ENCODE results near the gene JAG1. TPM values are rescaled to one million over a fixed set of nuclear protein-coding genes. Genes with fewer than 3 reads are reported as not detected.

Gene JAG1
- total RNA-seq, 4 donors from 2014 or later = 89.6 to 182 (median 123) TPM

- WGBS, 2 donors = 50 to 55% methylated on average over 12 of the region's 12 CpGs
- TF ChIP-seq, protein P1, sequence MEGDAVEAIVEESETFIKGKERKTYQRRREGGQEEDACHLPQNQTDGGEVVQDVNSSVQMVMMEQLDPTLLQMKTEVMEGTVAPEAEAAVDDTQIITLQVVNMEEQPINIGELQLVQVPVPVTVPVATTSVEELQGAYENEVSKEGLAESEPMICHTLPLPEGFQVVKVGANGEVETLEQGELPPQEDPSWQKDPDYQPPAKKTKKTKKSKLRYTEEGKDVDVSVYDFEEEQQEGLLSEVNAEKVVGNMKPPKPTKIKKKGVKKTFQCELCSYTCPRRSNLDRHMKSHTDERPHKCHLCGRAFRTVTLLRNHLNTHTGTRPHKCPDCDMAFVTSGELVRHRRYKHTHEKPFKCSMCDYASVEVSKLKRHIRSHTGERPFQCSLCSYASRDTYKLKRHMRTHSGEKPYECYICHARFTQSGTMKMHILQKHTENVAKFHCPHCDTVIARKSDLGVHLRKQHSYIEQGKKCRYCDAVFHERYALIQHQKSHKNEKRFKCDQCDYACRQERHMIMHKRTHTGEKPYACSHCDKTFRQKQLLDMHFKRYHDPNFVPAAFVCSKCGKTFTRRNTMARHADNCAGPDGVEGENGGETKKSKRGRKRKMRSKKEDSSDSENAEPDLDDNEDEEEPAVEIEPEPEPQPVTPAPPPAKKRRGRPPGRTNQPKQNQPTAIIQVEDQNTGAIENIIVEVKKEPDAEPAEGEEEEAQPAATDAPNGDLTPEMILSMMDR (IDR thresholded peaks at IDR 0.05) = no peak
- TF ChIP-seq POLR2A (IDR thresholded peaks at IDR 0.05) = no peak
- Histone ChIP-seq H3K27ac (peak overlapping the region; percentile 74 to 99 (median 88)), H3K4me3 (peak overlapping the region in 1 of 4 donors; percentile 15), H3K27me3 (no peaks in the 10 kb centered on the region), H3K9me3 (no peaks in the 10 kb centered on the region), H3K4me1 (peaks cover 36 to 100% (median 93%) of the 10 kb centered on the region in 3 donors), H3K36me3 (peaks cover 16 to 93% (median 37%) of the 10 kb centered on the region in 3 donors)
- DNase-seq = no peak
- intact Hi-C loops (cut with DNase I) = loop anchor here (10.0 kb wide), 2 partner anchors 65 to 105 kb away; no protein-coding TSS in a partner anchor
Measured at GRCh38 chr20:10659651-10660601, 13.9 kb downstream of the JAG1 start.

DNA sequence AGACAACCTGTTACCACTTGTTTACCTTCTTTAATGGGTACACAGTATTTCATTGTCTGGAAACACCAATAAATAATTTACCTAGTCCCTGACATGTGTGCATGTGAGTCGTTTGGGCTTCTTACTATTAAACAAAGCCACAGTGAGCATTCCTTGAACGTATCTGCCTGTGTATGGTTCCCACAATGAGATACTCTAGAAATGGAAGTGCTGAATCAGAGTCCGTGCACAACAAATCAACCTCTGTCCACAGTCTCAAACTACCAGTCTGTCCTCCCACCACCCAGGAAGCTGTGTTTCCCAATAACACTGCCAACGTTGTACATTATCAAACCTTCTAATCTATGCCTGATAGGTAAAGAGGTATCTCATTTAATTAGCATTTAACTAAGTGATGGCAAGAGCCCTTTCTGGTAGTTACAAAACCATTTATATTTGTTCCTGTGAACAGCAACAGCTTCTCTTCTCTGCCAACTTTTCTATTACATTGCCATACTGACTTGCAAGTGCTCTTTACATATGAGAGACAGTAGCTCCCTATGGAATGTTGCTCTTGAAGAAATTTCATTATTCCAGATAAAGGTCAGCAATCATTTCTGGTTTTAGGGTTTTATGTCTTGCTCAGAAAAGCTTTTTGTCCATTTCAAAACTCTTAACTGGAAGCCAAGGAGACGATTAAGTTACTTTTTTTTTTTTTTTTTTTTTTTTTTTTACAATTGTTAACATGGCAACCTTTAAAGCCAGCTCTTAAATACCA lies 14.7 kb downstream of the JAG1 start:
- TF ChIP-seq, protein P1 (IDR thresholded peaks at IDR 0.05) = no peak
- no peak for TF ChIP-seq POLR2A (IDR thresholded peaks at IDR 0.05)
- no peaks in the 10 kb centered on the region for H3K27me3 ChIP-seq
- intact Hi-C loops (cut with DNase I) = no loop called here
- peaks cover 16 to 88% (median 37%) of the 10 kb centered on the region in 3 donors for H3K36me3 ChIP-seq
- H3K4me1 ChIP-seq = peaks cover 41 to 100% (median 94%) of the 10 kb centered on the region in 3 donors
- H3K4me3 ChIP-seq = no peak overlapping the region
- H3K9me3 ChIP-seq = no peaks in the 10 kb centered on the region
- DNase-seq = no peak
- H3K27ac ChIP-seq = peak overlapping the region; percentile 74 to 99 (median 86)
- WGBS, 2 donors = 10 to 32% methylated on average over 5 of the region's 5 CpGs

- TF ChIP-seq, protein P1 (IDR thresholded peaks at IDR 0.05) = no peak
- peaks cover 16 to 88% (median 37%) of the 10 kb centered on the region in 3 donors for H3K36me3 ChIP-seq
- H3K9me3 ChIP-seq = no peaks in the 10 kb centered on the region
- H3K27me3 ChIP-seq = no peaks in the 10 kb centered on the region
- H3K27ac ChIP-seq = peak overlapping the region; percentile 74 to 99 (median 86)
- H3K4me1 ChIP-seq = peaks cover 44 to 100% (median 94%) of the 10 kb centered on the region in 3 donors
- no peak for DNase-seq
- H3K4me3 ChIP-seq = peak overlapping the region in 1 of 4 donors; percentile 13
- 43 to 46% methylated on average over 9 to 12 of the region's 13 CpGs for WGBS, 2 donors
- intact Hi-C loops (cut with DNase I) = no loop called here
Measured at GRCh38 chr20:10658051-10658823, 15.6 kb downstream of the JAG1 start.

DNA sequence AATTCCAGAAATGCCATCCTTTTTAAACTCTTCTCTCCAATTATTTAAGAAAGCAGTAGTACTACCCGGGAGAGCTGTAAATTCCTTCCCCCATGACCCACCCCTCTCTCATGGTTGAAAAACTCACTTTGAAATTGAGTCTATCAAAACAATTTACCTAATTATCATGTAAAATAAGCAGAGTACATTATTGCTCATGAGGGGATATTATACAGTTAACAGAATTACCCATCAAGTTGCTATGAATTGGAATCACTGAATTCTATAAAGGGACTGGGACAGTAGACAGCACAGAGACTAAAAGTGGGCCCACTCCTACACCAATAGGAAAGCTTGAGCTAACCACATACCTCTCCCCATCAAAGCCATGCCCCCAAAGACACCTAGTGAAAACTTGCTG lies 16.3 kb downstream of the JAG1 start:
- WGBS, 2 donors = 70 to 72% methylated on average over 1 of the region's 1 CpG

More for the DNA sequence above, 16.3 kb downstream of the JAG1 start:
- no peak for DNase-seq
- H3K27ac ChIP-seq = peak overlapping the region; percentile 74 to 99 (median 86)
- H3K36me3 ChIP-seq = peaks cover 16 to 88% (median 32%) of the 10 kb centered on the region in 3 donors
- peak overlapping the region in 1 of 4 donors; percentile 13 for H3K4me3 ChIP-seq
- peaks cover 47 to 100% (median 95%) of the 10 kb centered on the region in 3 donors for H3K4me1 ChIP-seq
- intact Hi-C loops (cut with DNase I) = no loop called here
- H3K9me3 ChIP-seq = no peaks in the 10 kb centered on the region
- H3K27me3 ChIP-seq = no peaks in the 10 kb centered on the region
- TF ChIP-seq POLR2A (IDR thresholded peaks at IDR 0.05) = no peak
- TF ChIP-seq, protein P1 (IDR thresholded peaks at IDR 0.05) = no peak
